ENCODE data around the gene SPC25.
A peak's percentile ranks its signal among the peaks of the same experiment; 100 is the strongest.

The SPC25 gene

GRCh38 chr2:168904358-168904757, 14.1 kb upstream of the SPC25 start:
- Histone ChIP-seq H3K4me3 (ENCODE audit: low read depth in 1 of 2, low read length in 2 of 2) (no peak overlapping the region), H3K27ac (ENCODE audit: low read depth, low read length) (no peak overlapping the region), H3K27me3 (ENCODE audit: control insufficient read depth in 1 of 2, insufficient read depth in 2 of 2, low read length in 2 of 2) (peaks cover 0 to 7% of the 10 kb centered on the region in 2 donors), H3K4me1 (ENCODE audit: control insufficient read depth in 1 of 2, insufficient read depth in 2 of 2, low read length in 2 of 2) (no peaks in the 10 kb centered on the region), H3K9me3 (ENCODE audit: control insufficient read depth in 1 of 2, low read length in 2 of 2) (no peaks in the 10 kb centered on the region), H3K36me3 (ENCODE audit: control insufficient read depth in 1 of 2, insufficient read depth in 2 of 2, low read length in 2 of 2) (no peaks in the 10 kb centered on the region), H3K9ac (ENCODE audit: low read depth in 1 of 2, low read length in 2 of 2) (no peak overlapping the region)

GRCh38 chr2:168903888-168904287, 13.7 kb upstream of the SPC25 start:
- H3K4me1 ChIP-seq (ENCODE audit: control insufficient read depth in 1 of 2, insufficient read depth in 2 of 2, low read length in 2 of 2), result no peaks in the 10 kb centered on the region
- H3K9ac ChIP-seq (ENCODE audit: low read depth in 1 of 2, low read length in 2 of 2), result no peak overlapping the region
- H3K27me3 ChIP-seq (ENCODE audit: control insufficient read depth in 1 of 2, insufficient read depth in 2 of 2, low read length in 2 of 2), result peaks cover 0 to 7% of the 10 kb centered on the region in 2 donors
- H3K4me3 ChIP-seq (ENCODE audit: low read depth in 1 of 2, low read length in 2 of 2), result no peak overlapping the region
- no peaks in the 10 kb centered on the region for H3K9me3 ChIP-seq (ENCODE audit: control insufficient read depth in 1 of 2, low read length in 2 of 2)
- no peak overlapping the region for H3K27ac ChIP-seq (ENCODE audit: low read depth, low read length)
- H3K36me3 ChIP-seq (ENCODE audit: control insufficient read depth in 1 of 2, insufficient read depth in 2 of 2, low read length in 2 of 2), result no peaks in the 10 kb centered on the region

GRCh38 chr2:168901003-168901402, 10.8 kb upstream of the SPC25 start, which contains the start of gene G6PC2:
Gene G6PC2 (plus strand): TSS chr2:168901291. CDS start chr2:168901332, 41 bp downstream.
- Histone ChIP-seq H3K36me3 (ENCODE audit: control insufficient read depth in 1 of 2, insufficient read depth in 2 of 2, low read length in 2 of 2) (no peaks in the 10 kb centered on the region), H3K9ac (ENCODE audit: low read depth in 1 of 2, low read length in 2 of 2) (no peak within 1 kb of the TSS), H3K27me3 (ENCODE audit: control insufficient read depth in 1 of 2, insufficient read depth in 2 of 2, low read length in 2 of 2) (peaks cover 0 to 7% of the 10 kb centered on the region in 2 donors), H3K4me1 (ENCODE audit: control insufficient read depth in 1 of 2, insufficient read depth in 2 of 2, low read length in 2 of 2) (no peaks in the 10 kb centered on the region), H3K4me3 (ENCODE audit: low read depth in 1 of 2, low read length in 2 of 2) (no peak within 1 kb of the TSS), H3K9me3 (ENCODE audit: control insufficient read depth in 1 of 2, low read length in 2 of 2) (no peaks in the 10 kb centered on the region), H3K27ac (ENCODE audit: low read depth, low read length) (no peak within 1 kb of the TSS)

- Histone ChIP-seq H3K9me3 (ENCODE audit: control insufficient read depth in 1 of 2, low read length in 2 of 2) (no peaks in the 10 kb centered on the region), H3K27ac (ENCODE audit: low read depth, low read length) (no peak overlapping the region), H3K27me3 (ENCODE audit: control insufficient read depth in 1 of 2, insufficient read depth in 2 of 2, low read length in 2 of 2) (no peaks in the 10 kb centered on the region), H3K4me1 (ENCODE audit: control insufficient read depth in 1 of 2, insufficient read depth in 2 of 2, low read length in 2 of 2) (no peaks in the 10 kb centered on the region), H3K9ac (ENCODE audit: low read depth in 1 of 2, low read length in 2 of 2) (no peak overlapping the region), H3K4me3 (ENCODE audit: low read depth in 1 of 2, low read length in 2 of 2) (no peak overlapping the region), H3K36me3 (ENCODE audit: control insufficient read depth in 1 of 2, insufficient read depth in 2 of 2, low read length in 2 of 2) (no peaks in the 10 kb centered on the region)
Observed at GRCh38 chr2:168897449-168897848, 7.2 kb upstream of the SPC25 start.

GRCh38 chr2:168896783-168897182, 6.6 kb upstream of the SPC25 start:
- H3K9ac ChIP-seq (ENCODE audit: low read depth in 1 of 2, low read length in 2 of 2), result no peak overlapping the region
- no peak overlapping the region for H3K27ac ChIP-seq (ENCODE audit: low read depth, low read length)
- H3K27me3 ChIP-seq (ENCODE audit: control insufficient read depth in 1 of 2, insufficient read depth in 2 of 2, low read length in 2 of 2), result no peaks in the 10 kb centered on the region
- H3K4me1 ChIP-seq (ENCODE audit: control insufficient read depth in 1 of 2, insufficient read depth in 2 of 2, low read length in 2 of 2), result no peaks in the 10 kb centered on the region
- no peak overlapping the region for H3K4me3 ChIP-seq (ENCODE audit: low read depth in 1 of 2, low read length in 2 of 2)
- H3K9me3 ChIP-seq (ENCODE audit: control insufficient read depth in 1 of 2, low read length in 2 of 2), result no peaks in the 10 kb centered on the region
- no peaks in the 10 kb centered on the region for H3K36me3 ChIP-seq (ENCODE audit: control insufficient read depth in 1 of 2, insufficient read depth in 2 of 2, low read length in 2 of 2)

GRCh38 chr2:168895771-168896170, 5.5 kb upstream of the SPC25 start:
- H3K9ac ChIP-seq (ENCODE audit: low read depth in 1 of 2, low read length in 2 of 2), result no peak overlapping the region
- no peak overlapping the region for H3K4me3 ChIP-seq (ENCODE audit: low read depth in 1 of 2, low read length in 2 of 2)
- H3K4me1 ChIP-seq (ENCODE audit: control insufficient read depth in 1 of 2, insufficient read depth in 2 of 2, low read length in 2 of 2), result peaks cover 0 to 1% of the 10 kb centered on the region in 2 donors
- H3K36me3 ChIP-seq (ENCODE audit: control insufficient read depth in 1 of 2, insufficient read depth in 2 of 2, low read length in 2 of 2), result no peaks in the 10 kb centered on the region
- no peak overlapping the region for H3K27ac ChIP-seq (ENCODE audit: low read depth, low read length)
- no peaks in the 10 kb centered on the region for H3K9me3 ChIP-seq (ENCODE audit: control insufficient read depth in 1 of 2, low read length in 2 of 2)
- no peaks in the 10 kb centered on the region for H3K27me3 ChIP-seq (ENCODE audit: control insufficient read depth in 1 of 2, insufficient read depth in 2 of 2, low read length in 2 of 2)

GRCh38 chr2:168894720-168895119, 4.5 kb upstream of the SPC25 start:
- Histone ChIP-seq H3K9me3 (ENCODE audit: control insufficient read depth in 1 of 2, low read length in 2 of 2) (no peaks in the 10 kb centered on the region), H3K4me3 (ENCODE audit: low read depth in 1 of 2, low read length in 2 of 2) (no peak overlapping the region), H3K4me1 (ENCODE audit: control insufficient read depth in 1 of 2, insufficient read depth in 2 of 2, low read length in 2 of 2) (peaks cover 5 to 9% of the 10 kb centered on the region in 2 donors), H3K27ac (ENCODE audit: low read depth, low read length) (no peak overlapping the region), H3K36me3 (ENCODE audit: control insufficient read depth in 1 of 2, insufficient read depth in 2 of 2, low read length in 2 of 2) (no peaks in the 10 kb centered on the region), H3K27me3 (ENCODE audit: control insufficient read depth in 1 of 2, insufficient read depth in 2 of 2, low read length in 2 of 2) (no peaks in the 10 kb centered on the region), H3K9ac (ENCODE audit: low read depth in 1 of 2, low read length in 2 of 2) (no peak overlapping the region)

- Histone ChIP-seq H3K27me3 (ENCODE audit: control insufficient read depth in 1 of 2, insufficient read depth in 2 of 2, low read length in 2 of 2) (no peaks in the 10 kb centered on the region), H3K9me3 (ENCODE audit: control insufficient read depth in 1 of 2, low read length in 2 of 2) (no peaks in the 10 kb centered on the region), H3K4me1 (ENCODE audit: control insufficient read depth in 1 of 2, insufficient read depth in 2 of 2, low read length in 2 of 2) (peaks cover 9 to 13% of the 10 kb centered on the region in 2 donors), H3K36me3 (ENCODE audit: control insufficient read depth in 1 of 2, insufficient read depth in 2 of 2, low read length in 2 of 2) (no peaks in the 10 kb centered on the region), H3K9ac (ENCODE audit: low read depth in 1 of 2, low read length in 2 of 2) (no peak overlapping the region), H3K27ac (ENCODE audit: low read depth, low read length) (no peak overlapping the region), H3K4me3 (ENCODE audit: low read depth in 1 of 2, low read length in 2 of 2) (no peak overlapping the region)
Observed at GRCh38 chr2:168894101-168894500, 3.9 kb upstream of the SPC25 start.

GRCh38 chr2:168892327-168892726, 2.1 kb upstream of the SPC25 start:
- H3K36me3 ChIP-seq (ENCODE audit: control insufficient read depth in 1 of 2, insufficient read depth in 2 of 2, low read length in 2 of 2), result no peaks in the 10 kb centered on the region
- H3K4me3 ChIP-seq (ENCODE audit: low read depth in 1 of 2, low read length in 2 of 2), result no peak overlapping the region
- no peak overlapping the region for H3K27ac ChIP-seq (ENCODE audit: low read depth, low read length)

GRCh38 chr2:168889635-168890005, 610 bp downstream of the SPC25 start:
- Histone ChIP-seq H3K9ac (ENCODE audit: low read depth in 1 of 2, low read length in 2 of 2) (peak overlapping the region; percentile 47 to 65), H3K4me3 (ENCODE audit: low read depth in 1 of 2, low read length in 2 of 2) (peak overlapping the region; percentile 84 to 91), H3K27me3 (ENCODE audit: control insufficient read depth in 1 of 2, insufficient read depth in 2 of 2, low read length in 2 of 2) (no peaks in the 10 kb centered on the region), H3K27ac (ENCODE audit: low read depth, low read length) (no peak overlapping the region), H3K36me3 (ENCODE audit: control insufficient read depth in 1 of 2, insufficient read depth in 2 of 2, low read length in 2 of 2) (no peaks in the 10 kb centered on the region), H3K9me3 (ENCODE audit: control insufficient read depth in 1 of 2, low read length in 2 of 2) (no peaks in the 10 kb centered on the region), H3K4me1 (ENCODE audit: control insufficient read depth in 1 of 2, insufficient read depth in 2 of 2, low read length in 2 of 2) (peaks cover 9 to 13% of the 10 kb centered on the region in 2 donors)

More at GRCh38 chr2:168892327-168892726, 2.1 kb upstream of the SPC25 start:
- Histone ChIP-seq H3K27me3 (ENCODE audit: control insufficient read depth in 1 of 2, insufficient read depth in 2 of 2, low read length in 2 of 2) (no peaks in the 10 kb centered on the region), H3K9ac (ENCODE audit: low read depth in 1 of 2, low read length in 2 of 2) (no peak overlapping the region), H3K9me3 (ENCODE audit: control insufficient read depth in 1 of 2, low read length in 2 of 2) (no peaks in the 10 kb centered on the region), H3K4me1 (ENCODE audit: control insufficient read depth in 1 of 2, insufficient read depth in 2 of 2, low read length in 2 of 2) (peaks cover 9 to 13% of the 10 kb centered on the region in 2 donors)

GRCh38 chr2:168884975-168885374, 5.3 kb downstream of the SPC25 start:
- Histone ChIP-seq H3K27ac (ENCODE audit: low read depth, low read length) (no peak overlapping the region), H3K4me3 (ENCODE audit: low read depth in 1 of 2, low read length in 2 of 2) (no peak overlapping the region), H3K4me1 (ENCODE audit: control insufficient read depth in 1 of 2, insufficient read depth in 2 of 2, low read length in 2 of 2) (peaks cover 7 to 11% of the 10 kb centered on the region in 2 donors), H3K36me3 (ENCODE audit: control insufficient read depth in 1 of 2, insufficient read depth in 2 of 2, low read length in 2 of 2) (no peaks in the 10 kb centered on the region), H3K9ac (ENCODE audit: low read depth in 1 of 2, low read length in 2 of 2) (no peak overlapping the region), H3K27me3 (ENCODE audit: control insufficient read depth in 1 of 2, insufficient read depth in 2 of 2, low read length in 2 of 2) (no peaks in the 10 kb centered on the region), H3K9me3 (ENCODE audit: control insufficient read depth in 1 of 2, low read length in 2 of 2) (no peaks in the 10 kb centered on the region)
